Endodermal cell (in vitro differentiated cells): ENCODE measurements around the gene WFDC5. TPM values are rescaled to one million over a fixed set of nuclear protein-coding genes. Genes with fewer than 3 reads are reported as not detected.

Experiments used
- DNase-seq: peaks from one replicate; pipeline ENCODE4 v3.0.0-alpha.2; 2017
- H3K27ac ChIP-seq: 2 replicates; pipeline ENCODE4 v1.5.1; 2013; ENCODE audit warnings: mild to moderate bottlenecking, low read depth, low read length, moderate library complexity
- H3K27me3 ChIP-seq: 2 replicates; pipeline ENCODE4 v1.6.1; 2013; ENCODE audit warnings: mild to moderate bottlenecking, low read length, moderate library complexity; ENCODE audit not compliant: insufficient read depth, control insufficient read depth, poor library complexity, severe bottlenecking
- H3K36me3 ChIP-seq: 2 replicates; pipeline ENCODE4 v1.7.0; 2013; ENCODE audit warnings: mild to moderate bottlenecking, low read length, moderate library complexity; ENCODE audit not compliant: control insufficient read depth, insufficient read depth
- H3K4me1 ChIP-seq: one replicate; pipeline ENCODE4 v1.7.0; 2013; ENCODE audit warnings: low read length; ENCODE audit not compliant: control insufficient read depth, insufficient read depth
- H3K4me3 ChIP-seq: 2 replicates; pipeline ENCODE4 v1.5.1; 2013; ENCODE audit warnings: mild to moderate bottlenecking, low read length, moderate library complexity
- H3K9ac ChIP-seq: 2 replicates; pipeline ENCODE4 v1.6.1; 2013; ENCODE audit warnings: mild to moderate bottlenecking, low read length, moderate library complexity; ENCODE audit not compliant: poor library complexity, severe bottlenecking; ENCODE audit errors: extremely low read depth
- H3K9me3 ChIP-seq: 2 replicates; pipeline ENCODE4 v1.6.1; 2013; ENCODE audit warnings: mild to moderate bottlenecking, low read length, moderate library complexity; ENCODE audit not compliant: control insufficient read depth
- H3K27ac Mint-ChIP-seq: 2 replicates; pipeline ENCODE4 v1.8.0; 2020; ENCODE audit warnings: mixed read lengths
- H3K27me3 Mint-ChIP-seq: 2 replicates; pipeline ENCODE4 v1.8.0; 2021; ENCODE audit warnings: mild to moderate bottlenecking, mixed read lengths; ENCODE audit not compliant: insufficient read depth
- H3K36me3 Mint-ChIP-seq: 2 replicates; pipeline ENCODE4 v1.8.0; 2020; ENCODE audit warnings: low read depth, mixed read lengths
- H3K4me1 Mint-ChIP-seq: 2 replicates; pipeline ENCODE4 v1.8.0; 2020; ENCODE audit warnings: mixed read lengths
- H3K4me3 Mint-ChIP-seq: 2 replicates; pipeline ENCODE4 v1.8.0; 2020; ENCODE audit warnings: mild to moderate bottlenecking, moderate library complexity, mixed read lengths
- H3K9me3 Mint-ChIP-seq: 2 replicates; pipeline ENCODE4 v1.8.0; 2020; ENCODE audit warnings: mild to moderate bottlenecking, mixed read lengths
- CTCF ChIP-seq: fragments of 200-600 bp; sonication (generic); conservative IDR thresholded peaks from 2 replicates; pipeline ENCODE4 v1.5.0; 2021; ENCODE audit warnings: antibody characterized with exemption, mild to moderate bottlenecking
- WGBS, 2 experiments: methylation state at CpG; one replicate each; pipeline versions ENCODE4 v1.1.5 to v1.1.7; 2013; ENCODE audit warnings: missing lambda C conversion rate in 2 of 2, mixed read lengths in 1 of 2; ENCODE audit not compliant: insufficient coverage in 1 of 2, insufficient read length in 1 of 2; 5-methylcytosine and 5-hydroxymethylcytosine counted together
- total RNA-seq, 2 donors: library from RNA; stranded (reverse); fragmentation: NEBNext Ultra II Directional in 1 of 2; extraction: Animal tissue kit (Norgen Biotek cat#: 25700) in 1 of 2; gene quantifications; 2 replicates in 1 of 2; 3 replicates in 1 of 2; pipeline ENCODE4 v1.2.1, GENCODE V29; 2021

WFDC5 gene
- total RNA-seq, 2 donors from 2014 or later = not detected

DNA sequence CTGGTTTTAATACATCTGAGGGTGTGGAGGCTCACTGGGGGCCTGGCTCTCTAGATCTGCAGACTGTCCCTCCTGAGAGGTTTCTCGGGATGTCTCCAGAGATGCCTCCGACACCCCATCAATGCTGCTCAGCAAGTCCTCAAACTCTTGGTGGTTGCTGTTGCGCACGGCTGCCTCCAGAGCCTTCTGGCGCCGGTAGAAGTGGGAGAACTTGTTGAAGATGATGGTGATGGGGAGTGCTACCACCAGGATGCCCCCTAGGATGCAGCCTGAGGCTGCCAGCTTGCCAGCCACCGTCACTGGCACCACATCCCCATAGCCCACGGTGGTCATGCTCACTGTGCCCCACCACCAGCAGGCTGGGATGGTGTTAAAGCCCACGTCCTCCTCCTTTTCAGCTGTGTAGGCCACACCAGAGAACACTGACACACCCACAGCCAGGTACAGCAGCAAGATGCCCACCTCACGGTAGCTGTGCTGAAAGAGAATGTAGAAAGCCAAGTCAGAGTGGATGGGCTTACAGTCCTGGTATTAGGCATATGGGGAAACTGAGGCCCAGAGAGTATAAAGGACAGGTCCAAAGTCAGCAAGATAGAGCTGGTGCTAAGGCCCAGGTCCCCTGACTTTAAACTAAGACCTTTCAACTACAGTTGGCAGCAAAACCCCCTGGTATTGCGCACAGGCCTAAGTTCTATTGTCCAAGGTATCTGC is 20.0 kb downstream of the WFDC5 start:
- peaks cover 5% of the 10 kb centered on the region for H3K4me1 Mint-ChIP-seq
- WGBS, 2 experiments = 95 to 100% methylated on average over 2 to 11 of the region's 11 CpGs
- Histone ChIP-seq H3K9me3 (no peaks in the 10 kb centered on the region), H3K9ac (no peak overlapping the region), H3K4me1 (no peaks in the 10 kb centered on the region), H3K27ac (no peak overlapping the region), H3K4me3 (no peak overlapping the region), H3K27me3 (peaks cover 3% of the 10 kb centered on the region), H3K36me3 (no peaks in the 10 kb centered on the region)
- no peak for DNase-seq
- H3K36me3 Mint-ChIP-seq = no peaks in the 10 kb centered on the region
- peaks cover 27% of the 10 kb centered on the region for H3K27me3 Mint-ChIP-seq
- H3K9me3 Mint-ChIP-seq = peaks cover 5% of the 10 kb centered on the region
- no peak overlapping the region for H3K4me3 Mint-ChIP-seq
- TF ChIP-seq CTCF = no peak
- no peak overlapping the region for H3K27ac Mint-ChIP-seq

- Mint-ChIP-seq H3K4me1 (peaks cover 5% of the 10 kb centered on the region), H3K36me3 (no peaks in the 10 kb centered on the region), H3K27ac (no peak overlapping the region), H3K27me3 (peaks cover 19% of the 10 kb centered on the region), H3K4me3 (no peak overlapping the region), H3K9me3 (peaks cover 5% of the 10 kb centered on the region)
- Histone ChIP-seq H3K4me3 (no peak overlapping the region), H3K27ac (no peak overlapping the region), H3K9ac (no peak overlapping the region), H3K36me3 (no peaks in the 10 kb centered on the region), H3K9me3 (no peaks in the 10 kb centered on the region), H3K27me3 (no peaks in the 10 kb centered on the region), H3K4me1 (no peaks in the 10 kb centered on the region)
- DNase-seq = no peak
- 94 to 100% methylated on average over 2 of the region's 2 CpGs for WGBS, 2 experiments
- TF ChIP-seq CTCF = no peak
Measured at GRCh38 chr20:45094201-45094600, 20.8 kb downstream of the WFDC5 start.

DNA sequence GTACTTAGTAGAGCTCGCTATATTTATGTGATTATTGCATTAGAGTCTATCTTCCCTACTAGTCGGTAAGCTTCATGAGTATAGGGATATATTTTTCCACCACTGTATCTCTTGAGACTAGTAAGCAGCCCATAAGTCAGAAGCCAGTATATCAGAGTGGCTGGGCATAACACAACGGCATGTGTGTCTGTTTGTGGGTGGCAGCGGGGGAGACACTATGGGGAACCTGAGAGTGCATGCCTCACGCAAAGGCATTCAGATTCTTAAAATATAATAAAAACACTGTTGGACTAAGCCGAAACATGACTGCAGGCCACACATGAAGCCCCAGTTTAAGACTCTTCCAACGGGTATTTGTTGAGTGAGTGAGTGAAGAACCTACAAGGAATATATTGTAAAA is 22.1 kb downstream of the WFDC5 start:
- H3K27ac Mint-ChIP-seq = no peak overlapping the region
- peaks cover 12% of the 10 kb centered on the region for H3K27me3 Mint-ChIP-seq
- DNase-seq = no peak
- WGBS, 2 experiments = 90 to 93% methylated on average over 2 to 7 of the region's 7 CpGs
- H3K9me3 Mint-ChIP-seq = peaks cover 5% of the 10 kb centered on the region
- Histone ChIP-seq H3K36me3 (no peaks in the 10 kb centered on the region), H3K27me3 (no peaks in the 10 kb centered on the region), H3K9me3 (no peaks in the 10 kb centered on the region), H3K4me1 (no peaks in the 10 kb centered on the region), H3K4me3 (no peak overlapping the region), H3K9ac (no peak overlapping the region), H3K27ac (no peak overlapping the region)
- TF ChIP-seq CTCF = no peak
- no peaks in the 10 kb centered on the region for H3K36me3 Mint-ChIP-seq
- H3K4me3 Mint-ChIP-seq = no peak overlapping the region
- peaks cover 8% of the 10 kb centered on the region for H3K4me1 Mint-ChIP-seq
